OCI-LY1 (cell line): Measurements from ENCODE around the gene SLC25A26.

Experiments used
- H2AFZ ChIP-seq: fragments of 200-600 bp; sonication (generic), shearing (Covaris generic); 2 replicates; pipeline ENCODE4 v1.6.0; 2014; ENCODE audit warnings: antibody characterized with exemption, mild to moderate bottlenecking, low read length
- H3F3A ChIP-seq: fragments of 200-600 bp; sonication (generic), shearing (Covaris generic); 2 replicates; pipeline ENCODE4 v1.6.0; 2014; ENCODE audit warnings: mild to moderate bottlenecking, antibody characterized with exemption, low read length, moderate library complexity; ENCODE audit not compliant: insufficient read depth
- H3K27ac ChIP-seq: fragments of 200-600 bp; sonication (generic); 2 replicates; pipeline ENCODE4 v1.5.1; 2014; ENCODE audit warnings: low read length, mixed run types, mild to moderate bottlenecking, low read depth; ENCODE audit not compliant: poor library complexity, severe bottlenecking
- H3K27me3 ChIP-seq: fragments of 200-600 bp; sonication (generic); 2 replicates; pipeline ENCODE4 v1.6.0; 2014; ENCODE audit warnings: antibody characterized with exemption, mild to moderate bottlenecking, low read length, moderate library complexity; ENCODE audit not compliant: insufficient read depth
- H3K36me3 ChIP-seq: fragments of 200-600 bp; sonication (generic); 2 replicates; pipeline ENCODE4 v1.6.1; 2014; ENCODE audit warnings: mild to moderate bottlenecking, antibody characterized with exemption, low read length, moderate library complexity, mixed read lengths; ENCODE audit not compliant: insufficient read depth
- H3K4me1 ChIP-seq: fragments of 200-600 bp; sonication (generic); 2 replicates; pipeline ENCODE4 v1.5.1; 2014; ENCODE audit warnings: mild to moderate bottlenecking, low read length, moderate library complexity; ENCODE audit not compliant: insufficient read depth, severe bottlenecking
- H3K4me2 ChIP-seq: fragments of 200-600 bp; sonication (generic), shearing (Covaris generic); 2 replicates; pipeline ENCODE4 v1.6.1; 2014; ENCODE audit warnings: low read length
- H3K4me3 ChIP-seq: fragments of 200-600 bp; sonication (generic); 2 replicates; pipeline ENCODE4 v1.5.1; 2014; ENCODE audit warnings: low read length, low read depth, mild to moderate bottlenecking, mixed read lengths; ENCODE audit not compliant: poor library complexity, severe bottlenecking
- H3K79me2 ChIP-seq: fragments of 200-600 bp; shearing (Covaris generic); 2 replicates; pipeline ENCODE4 v1.6.1; 2016; ENCODE audit warnings: mixed run types, low read length, mixed read lengths; ENCODE audit not compliant: insufficient read depth
- H3K9ac ChIP-seq: fragments of 200-600 bp; sonication (generic), shearing (Covaris generic); 2 replicates; pipeline ENCODE4 v1.6.1; 2014; ENCODE audit warnings: mild to moderate bottlenecking, low read length, mixed read lengths
- H3K9me2 ChIP-seq: fragments of 200-600 bp; sonication (generic), shearing (Covaris generic); 2 replicates; pipeline ENCODE4 v1.6.1; 2014; ENCODE audit warnings: low read depth, mild to moderate bottlenecking, low read length, mixed read lengths
- H3K9me3 ChIP-seq: fragments of 200-600 bp; shearing (Covaris generic); 2 replicates; pipeline ENCODE4 v1.6.1; 2014; ENCODE audit warnings: low read length, mixed read lengths
- H4K20me1 ChIP-seq: fragments of 200-600 bp; sonication (generic), shearing (Covaris generic); 2 replicates; pipeline ENCODE4 v1.6.0; 2016; ENCODE audit warnings: mild to moderate bottlenecking, low read length; ENCODE audit not compliant: insufficient read depth
- CTCF ChIP-seq: fragments of 200-600 bp; sonication (generic), shearing (Covaris generic); IDR thresholded peaks from 2 replicates; pipeline ENCODE4 v1.5.1; 2017; ENCODE audit warnings: mild to moderate bottlenecking, antibody characterized with exemption, low read length, moderate library complexity, mixed read lengths
- EZH2 ChIP-seq: fragments of 200-600 bp; sonication (generic), shearing (Covaris generic); IDR thresholded peaks from 2 replicates; pipeline ENCODE4 v1.8.0; 2017; ENCODE audit warnings: borderline replicate concordance, mixed run types, mild to moderate bottlenecking, antibody characterized with exemption, low read length, moderate library complexity, mixed read lengths

SLC25A26 gene

GRCh38 chr3:66182246-66182645, 38.6 kb upstream of the SLC25A26 start:
- Histone ChIP-seq H4K20me1 (no peaks in the 10 kb centered on the region), H3K4me2 (no peak overlapping the region), H3K4me1 (no peaks in the 10 kb centered on the region), H3K9ac (no peak overlapping the region), H3K36me3 (no peaks in the 10 kb centered on the region), H3K27me3 (no peaks in the 10 kb centered on the region), H3K9me3 (no peaks in the 10 kb centered on the region), H3K79me2 (no peaks in the 10 kb centered on the region), H2AFZ (no peak overlapping the region), H3K27ac (no peak overlapping the region), H3K4me3 (no peak overlapping the region), H3F3A (no peaks in the 10 kb centered on the region), H3K9me2 (no peaks in the 10 kb centered on the region)
- TF ChIP-seq CTCF: no peak
- TF ChIP-seq EZH2: no peak

- no peak overlapping the region for H3K4me3 ChIP-seq
- no peaks in the 10 kb centered on the region for H3K27me3 ChIP-seq
- H3K4me2 ChIP-seq: no peak overlapping the region
- H3K9me3 ChIP-seq: no peaks in the 10 kb centered on the region
- H4K20me1 ChIP-seq: no peaks in the 10 kb centered on the region
- no peak overlapping the region for H2AFZ ChIP-seq
- H3K9ac ChIP-seq: no peak overlapping the region
- no peaks in the 10 kb centered on the region for H3K79me2 ChIP-seq
- H3K27ac ChIP-seq: no peak overlapping the region
- H3K4me1 ChIP-seq: no peaks in the 10 kb centered on the region
- no peaks in the 10 kb centered on the region for H3K36me3 ChIP-seq
- TF ChIP-seq EZH2: no peak
- TF ChIP-seq CTCF: no peak
- H3K9me2 ChIP-seq: no peaks in the 10 kb centered on the region
- H3F3A ChIP-seq: no peaks in the 10 kb centered on the region
Measured at GRCh38 chr3:66186545-66186944, 34.3 kb upstream of the SLC25A26 start.

GRCh38 chr3:66195347-66195783, 25.4 kb upstream of the SLC25A26 start:
- H3F3A ChIP-seq: no peaks in the 10 kb centered on the region
- no peak overlapping the region for H3K27ac ChIP-seq
- H3K9me3 ChIP-seq: no peaks in the 10 kb centered on the region
- H3K9ac ChIP-seq: no peak overlapping the region
- H2AFZ ChIP-seq: no peak overlapping the region
- H3K36me3 ChIP-seq: no peaks in the 10 kb centered on the region
- H4K20me1 ChIP-seq: no peaks in the 10 kb centered on the region
- no peaks in the 10 kb centered on the region for H3K27me3 ChIP-seq
- no peak overlapping the region for H3K4me2 ChIP-seq
- no peaks in the 10 kb centered on the region for H3K79me2 ChIP-seq
- H3K4me1 ChIP-seq: no peaks in the 10 kb centered on the region
- no peaks in the 10 kb centered on the region for H3K9me2 ChIP-seq
- TF ChIP-seq EZH2 (no peak), CTCF (no peak)
- H3K4me3 ChIP-seq: no peak overlapping the region
